ENCODE data around the gene LRRC3B.

The LRRC3B gene

GRCh38 chr3:26653811-26654425, 31.3 kb downstream of the LRRC3B start:
- no peaks in the 10 kb centered on the region for H3K9me3 Mint-ChIP-seq

GRCh38 chr3:26655231-26655630, 32.7 kb downstream of the LRRC3B start:
- Mint-ChIP-seq H3K4me3 (no peak overlapping the region), H3K36me3 (no peaks in the 10 kb centered on the region)

More at GRCh38 chr3:26653811-26654425, 31.3 kb downstream of the LRRC3B start:
- no peaks in the 10 kb centered on the region for H3K36me3 Mint-ChIP-seq
- no peaks in the 10 kb centered on the region for H3K27me3 Mint-ChIP-seq
- no peak overlapping the region for H3K4me3 Mint-ChIP-seq
- H3K4me1 Mint-ChIP-seq, result no peaks in the 10 kb centered on the region
- H3K27ac Mint-ChIP-seq, result no peak overlapping the region

GRCh38 chr3:26657348-26657976, 34.9 kb downstream of the LRRC3B start:
- Mint-ChIP-seq H3K27ac (no peak overlapping the region), H3K27me3 (no peaks in the 10 kb centered on the region), H3K36me3 (no peaks in the 10 kb centered on the region), H3K9me3 (no peaks in the 10 kb centered on the region), H3K4me1 (no peaks in the 10 kb centered on the region), H3K4me3 (no peak overlapping the region)

More at GRCh38 chr3:26655231-26655630, 32.7 kb downstream of the LRRC3B start:
- Mint-ChIP-seq H3K9me3 (no peaks in the 10 kb centered on the region), H3K27ac (no peak overlapping the region), H3K27me3 (no peaks in the 10 kb centered on the region), H3K4me1 (no peaks in the 10 kb centered on the region)

GRCh38 chr3:26668171-26668570, 45.6 kb downstream of the LRRC3B start:
- Mint-ChIP-seq H3K9me3 (peaks cover 7% of the 10 kb centered on the region), H3K36me3 (no peaks in the 10 kb centered on the region), H3K27ac (no peak overlapping the region), H3K4me3 (no peak overlapping the region), H3K27me3 (no peaks in the 10 kb centered on the region), H3K4me1 (no peaks in the 10 kb centered on the region)

- H3K4me3 Mint-ChIP-seq, result no peak overlapping the region
- H3K4me1 Mint-ChIP-seq, result no peaks in the 10 kb centered on the region
- H3K27me3 Mint-ChIP-seq, result no peaks in the 10 kb centered on the region
- no peak overlapping the region for H3K27ac Mint-ChIP-seq
- H3K9me3 Mint-ChIP-seq, result peaks cover 5% of the 10 kb centered on the region
- no peaks in the 10 kb centered on the region for H3K36me3 Mint-ChIP-seq
Observed at GRCh38 chr3:26668696-26669095, 46.1 kb downstream of the LRRC3B start.

- Mint-ChIP-seq H3K27me3 (no peaks in the 10 kb centered on the region), H3K4me1 (no peaks in the 10 kb centered on the region), H3K9me3 (peaks cover 1% of the 10 kb centered on the region), H3K27ac (no peak overlapping the region), H3K36me3 (no peaks in the 10 kb centered on the region), H3K4me3 (no peak overlapping the region)
Observed at GRCh38 chr3:26675336-26675735, 52.8 kb downstream of the LRRC3B start.

DNA sequence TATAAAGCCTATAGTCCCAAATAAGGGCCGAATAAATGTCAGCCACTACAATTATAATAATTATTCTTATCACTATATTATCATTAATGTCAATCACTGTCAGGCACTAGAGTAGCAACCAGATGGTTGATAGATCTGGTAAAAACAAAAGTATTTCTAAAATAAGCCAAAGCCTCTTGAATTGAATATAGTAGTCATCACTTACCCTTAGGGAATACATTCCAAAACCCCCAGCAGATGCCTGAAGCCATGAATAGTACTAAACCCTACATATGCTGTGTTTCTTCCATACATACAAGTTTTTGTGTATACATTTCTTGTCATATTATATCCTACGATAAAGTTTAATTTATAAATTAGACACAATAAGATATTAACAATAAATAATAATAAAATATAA, 59.1 kb downstream of the LRRC3B start:
- Mint-ChIP-seq H3K36me3 (no peaks in the 10 kb centered on the region), H3K9me3 (peaks cover 5% of the 10 kb centered on the region), H3K27me3 (no peaks in the 10 kb centered on the region), H3K4me1 (no peaks in the 10 kb centered on the region), H3K4me3 (no peak overlapping the region), H3K27ac (no peak overlapping the region)

DNA sequence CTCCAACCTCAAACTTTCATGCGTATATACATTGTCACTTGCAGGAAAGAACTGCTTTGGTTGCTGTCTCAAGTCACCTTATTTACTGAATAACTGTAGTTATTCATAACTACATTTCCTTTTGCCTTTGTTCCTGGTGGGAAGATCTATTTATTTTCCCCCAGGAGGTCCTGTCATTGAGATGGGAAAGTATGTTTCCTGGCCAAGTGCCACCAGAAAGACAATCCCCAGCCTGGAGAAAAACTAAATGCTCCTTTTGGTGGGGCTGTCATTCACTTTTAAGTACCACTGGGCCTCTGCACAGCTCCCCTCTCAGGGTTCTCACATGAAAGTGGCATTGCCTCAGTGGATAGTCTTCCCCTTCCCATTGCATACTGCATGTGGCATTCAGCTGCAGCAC, 59.8 kb downstream of the LRRC3B start:
- no peaks in the 10 kb centered on the region for H3K4me1 Mint-ChIP-seq

DNA sequence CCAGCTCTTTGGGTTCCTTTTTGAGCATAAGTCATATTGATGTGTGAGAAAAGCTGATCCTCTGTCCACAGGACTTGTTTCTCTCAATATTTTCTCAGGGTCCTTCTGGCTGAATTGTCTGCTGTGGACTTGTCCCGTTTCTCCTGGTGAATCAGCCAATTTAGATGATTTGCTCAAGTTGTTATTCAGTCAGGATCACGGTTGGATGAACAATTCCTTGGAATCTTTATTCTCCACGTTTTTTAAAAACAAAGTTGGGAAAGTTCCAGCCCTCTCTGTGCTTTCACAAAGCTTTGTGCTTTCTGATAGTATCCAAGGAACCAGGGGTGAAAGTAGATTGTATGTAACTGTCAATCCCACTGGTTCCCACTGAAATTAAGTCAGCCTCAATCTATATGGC, 61.3 kb downstream of the LRRC3B start:
- H3K27me3 Mint-ChIP-seq, result no peaks in the 10 kb centered on the region
- no peak overlapping the region for H3K4me3 Mint-ChIP-seq
- H3K36me3 Mint-ChIP-seq, result no peaks in the 10 kb centered on the region
- peaks cover 5% of the 10 kb centered on the region for H3K9me3 Mint-ChIP-seq
- no peak overlapping the region for H3K27ac Mint-ChIP-seq
- H3K4me1 Mint-ChIP-seq, result no peaks in the 10 kb centered on the region

More for the DNA sequence above, 59.8 kb downstream of the LRRC3B start:
- peaks cover 5% of the 10 kb centered on the region for H3K9me3 Mint-ChIP-seq
- no peaks in the 10 kb centered on the region for H3K27me3 Mint-ChIP-seq
- H3K27ac Mint-ChIP-seq, result no peak overlapping the region
- H3K4me3 Mint-ChIP-seq, result no peak overlapping the region
- no peaks in the 10 kb centered on the region for H3K36me3 Mint-ChIP-seq

DNA sequence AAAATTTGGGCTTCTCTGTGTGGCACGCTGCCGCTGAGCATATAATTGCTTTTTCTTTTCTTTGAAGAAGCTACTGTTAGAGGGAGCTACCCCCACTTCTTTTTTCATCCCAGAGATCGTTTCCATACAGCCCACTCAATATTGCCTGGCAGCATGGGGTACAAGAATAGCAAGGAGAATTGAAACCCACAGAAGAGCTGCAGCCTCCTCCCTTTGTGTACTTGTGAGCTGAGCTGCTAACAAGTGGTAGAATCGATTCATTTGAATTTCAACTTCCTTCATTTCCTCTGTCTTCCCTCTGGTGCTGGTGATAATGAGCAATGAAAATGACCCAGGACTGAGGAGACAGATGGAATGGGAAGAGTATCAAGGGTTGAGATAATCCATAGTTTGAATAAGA, 64.9 kb downstream of the LRRC3B start:
- Mint-ChIP-seq H3K4me3 (no peak overlapping the region), H3K9me3 (no peaks in the 10 kb centered on the region), H3K27ac (no peak overlapping the region), H3K4me1 (no peaks in the 10 kb centered on the region), H3K27me3 (no peaks in the 10 kb centered on the region), H3K36me3 (no peaks in the 10 kb centered on the region)

GRCh38 chr3:26699553-26699952, 77.0 kb downstream of the LRRC3B start:
- Mint-ChIP-seq H3K4me1 (no peaks in the 10 kb centered on the region), H3K27me3 (no peaks in the 10 kb centered on the region), H3K27ac (no peak overlapping the region), H3K9me3 (peaks cover 16% of the 10 kb centered on the region), H3K36me3 (no peaks in the 10 kb centered on the region), H3K4me3 (no peak overlapping the region)

- H3K9me3 Mint-ChIP-seq, result peaks cover 11% of the 10 kb centered on the region
Observed at GRCh38 chr3:26703519-26703918, 80.9 kb downstream of the LRRC3B start.

GRCh38 chr3:26704736-26705135, 82.2 kb downstream of the LRRC3B start:
- no peaks in the 10 kb centered on the region for H3K4me1 Mint-ChIP-seq
- no peak overlapping the region for H3K4me3 Mint-ChIP-seq
- H3K36me3 Mint-ChIP-seq, result no peaks in the 10 kb centered on the region
- peaks cover 11% of the 10 kb centered on the region for H3K9me3 Mint-ChIP-seq
- no peak overlapping the region for H3K27ac Mint-ChIP-seq
- H3K27me3 Mint-ChIP-seq, result no peaks in the 10 kb centered on the region

More at GRCh38 chr3:26703519-26703918, 80.9 kb downstream of the LRRC3B start:
- H3K27ac Mint-ChIP-seq, result peak overlapping the region; percentile 38
- no peaks in the 10 kb centered on the region for H3K27me3 Mint-ChIP-seq
- H3K36me3 Mint-ChIP-seq, result no peaks in the 10 kb centered on the region
- H3K4me1 Mint-ChIP-seq, result no peaks in the 10 kb centered on the region
- no peak overlapping the region for H3K4me3 Mint-ChIP-seq

DNA sequence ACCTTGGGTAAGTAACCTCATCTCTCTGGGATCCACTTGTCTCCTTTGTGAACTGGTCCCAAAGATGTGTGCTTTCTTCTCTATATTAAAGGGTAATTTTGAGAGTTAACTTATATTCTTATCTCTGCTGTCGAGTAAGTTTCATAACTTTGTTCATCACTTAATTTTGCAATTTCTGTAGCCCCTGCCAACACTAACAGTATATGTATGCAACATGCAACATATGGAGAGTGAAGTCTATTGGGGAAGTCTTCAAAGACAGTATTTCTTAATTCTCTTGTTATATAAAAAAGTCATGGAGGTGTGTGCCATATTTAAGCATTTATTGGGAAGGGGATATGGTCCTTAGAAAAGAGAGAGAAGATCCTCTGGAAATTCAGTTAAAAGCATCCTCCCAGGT, 85.9 kb downstream of the LRRC3B start:
- H3K27ac Mint-ChIP-seq, result no peak overlapping the region
- H3K9me3 Mint-ChIP-seq, result peaks cover 11% of the 10 kb centered on the region
- no peaks in the 10 kb centered on the region for H3K36me3 Mint-ChIP-seq
- no peaks in the 10 kb centered on the region for H3K27me3 Mint-ChIP-seq
- no peak overlapping the region for H3K4me3 Mint-ChIP-seq
- H3K4me1 Mint-ChIP-seq, result no peaks in the 10 kb centered on the region

- Mint-ChIP-seq H3K27ac (no peak overlapping the region), H3K9me3 (no peaks in the 10 kb centered on the region), H3K27me3 (no peaks in the 10 kb centered on the region), H3K4me3 (no peak overlapping the region), H3K4me1 (no peaks in the 10 kb centered on the region), H3K36me3 (no peaks in the 10 kb centered on the region)
Observed at GRCh38 chr3:26712211-26713026, 89.8 kb downstream of the LRRC3B start.

DNA sequence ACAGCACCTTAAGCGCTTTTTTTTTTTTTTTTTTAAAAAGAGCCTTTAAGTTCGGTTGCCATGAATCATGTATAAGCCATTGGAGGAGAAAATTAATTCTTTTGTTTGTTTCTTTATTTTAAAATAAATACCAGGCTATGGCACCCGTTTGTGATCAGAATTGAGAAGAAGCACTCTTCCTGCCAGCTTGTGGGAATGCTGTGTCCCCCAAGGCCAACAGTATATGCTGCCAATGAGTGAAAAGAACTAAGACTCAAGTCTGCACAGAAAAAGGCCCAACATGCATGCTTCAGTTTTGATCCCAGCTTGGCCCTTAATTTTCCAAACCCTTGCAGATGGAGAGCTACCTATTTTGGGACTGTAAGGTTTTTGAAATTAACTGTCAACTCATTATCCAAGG, 90.5 kb downstream of the LRRC3B start:
- H3K4me1 Mint-ChIP-seq, result no peaks in the 10 kb centered on the region
- no peaks in the 10 kb centered on the region for H3K9me3 Mint-ChIP-seq
- no peak overlapping the region for H3K27ac Mint-ChIP-seq
- no peaks in the 10 kb centered on the region for H3K36me3 Mint-ChIP-seq
- no peak overlapping the region for H3K4me3 Mint-ChIP-seq
- no peaks in the 10 kb centered on the region for H3K27me3 Mint-ChIP-seq
